Measurements from ENCODE around the gene SCGB2A2. TPM values are rescaled to one million over a fixed set of nuclear protein-coding genes. Genes with fewer than 3 reads are reported as not detected.

Gene SCGB2A2
- total and polyA plus RNA-seq, 2 experiments from 2014 or later, result not detected

Other genes starting within 250 kb of the SCGB2A2 start
- gene INCENP, start 146.1 kb upstream of the SCGB2A2 start, total RNA-seq (2014; rRNA removed; shearing (Covaris generic)), result 115 and 131 TPM in 2 replicates
- 35.6 and 41.3 TPM in 2 replicates for gene INCENP, start 146.1 kb upstream of the SCGB2A2 start, polyA plus RNA-seq (2016; fragmentation: Nextera tagmentation; extraction: Ambion mirVana)
- gene SCGB1D1, start 79.9 kb upstream of the SCGB2A2 start, total RNA-seq (2014; rRNA removed; shearing (Covaris generic)), result not detected in 2 replicates
- gene SCGB1D1, start 79.9 kb upstream of the SCGB2A2 start, polyA plus RNA-seq (2016; fragmentation: Nextera tagmentation; extraction: Ambion mirVana), result not detected in 2 replicates
- not detected in 2 replicates for gene SCGB2A1, start 61.5 kb upstream of the SCGB2A2 start, total RNA-seq (2014; rRNA removed; shearing (Covaris generic))
- not detected in 2 replicates for gene SCGB2A1, start 61.5 kb upstream of the SCGB2A2 start, polyA plus RNA-seq (2016; fragmentation: Nextera tagmentation; extraction: Ambion mirVana)
- gene SCGB1D2, start 27.9 kb upstream of the SCGB2A2 start, total RNA-seq (2014; rRNA removed; shearing (Covaris generic)), result not detected in 2 replicates
- gene SCGB1D2, start 27.9 kb upstream of the SCGB2A2 start, polyA plus RNA-seq (2016; fragmentation: Nextera tagmentation; extraction: Ambion mirVana), result not detected in 2 replicates
- not detected in 2 replicates for gene SCGB1D4, start 28.9 kb downstream of the SCGB2A2 start, total RNA-seq (2014; rRNA removed; shearing (Covaris generic))
- gene SCGB1D4, start 28.9 kb downstream of the SCGB2A2 start, polyA plus RNA-seq (2016; fragmentation: Nextera tagmentation; extraction: Ambion mirVana), result not detected in 2 replicates
- 32.9 and 38.4 TPM in 2 replicates for gene ASRGL1, start 67.3 kb downstream of the SCGB2A2 start, total RNA-seq (2014; rRNA removed; shearing (Covaris generic))
- 48.5 and 50.3 TPM in 2 replicates for gene ASRGL1, start 67.3 kb downstream of the SCGB2A2 start, polyA plus RNA-seq (2016; fragmentation: Nextera tagmentation; extraction: Ambion mirVana)
- not detected in 2 replicates for gene SCGB1A1, start 148.9 kb downstream of the SCGB2A2 start, total RNA-seq (2014; rRNA removed; shearing (Covaris generic))
- not detected in 2 replicates for gene SCGB1A1, start 148.9 kb downstream of the SCGB2A2 start, polyA plus RNA-seq (2016; fragmentation: Nextera tagmentation; extraction: Ambion mirVana)

Measured in GM23338 (cell line).